K562 treated with DMSO at 1 percent for 12 hours (cell line): ENCODE data around the gene ANKRD24. TPM values are rescaled to one million over a fixed set of nuclear protein-coding genes. Genes with fewer than 3 reads are reported as not detected.

Experiments
- total RNA-seq: library from RNA; unstranded; fragments of 300-600 nt; gene quantifications from 2 replicates; pipeline ENCODE4 v1.2.3, GENCODE V29; 2022; ENCODE audit not compliant: insufficient read depth

ANKRD24 gene
- 0.44 TPM in 1 of 2 replicates, not detected in the other for total RNA-seq

DNA sequence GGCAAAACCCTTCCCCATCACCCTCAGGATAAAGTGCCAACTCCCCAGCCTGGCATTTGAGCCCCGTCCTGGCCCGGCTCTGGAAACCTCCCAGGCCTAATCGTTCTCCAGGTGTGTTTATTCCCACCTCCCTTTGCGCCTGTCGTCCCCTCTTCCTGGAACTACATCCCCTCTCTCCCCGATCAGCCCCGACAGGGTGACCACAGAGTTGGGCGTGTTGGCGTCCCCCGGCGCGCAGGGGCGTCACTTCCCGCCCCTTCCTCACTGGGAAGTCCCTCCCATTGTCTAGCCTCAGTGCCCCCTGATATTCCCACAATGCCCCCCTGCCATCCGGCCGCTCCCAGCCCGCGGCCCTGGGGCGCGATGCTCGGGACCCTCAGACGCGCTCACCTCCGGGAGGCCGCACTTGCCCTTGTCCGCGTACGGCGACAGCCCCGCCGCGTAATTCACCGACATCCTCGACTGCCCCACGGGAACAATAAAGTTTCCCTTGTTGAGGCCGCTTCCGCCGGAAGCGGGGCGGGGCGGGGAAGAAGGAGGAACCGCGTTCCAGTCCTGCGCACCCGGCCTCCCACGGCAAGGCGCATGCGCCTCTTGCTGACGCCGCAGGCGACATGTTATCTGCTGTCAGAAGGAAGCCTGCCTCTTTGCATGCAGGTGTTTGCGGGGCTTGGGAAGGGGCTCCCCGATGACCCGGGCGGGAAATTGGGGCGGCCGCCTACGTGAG, at the start of gene ANKRD24, which contains the start of gene SIRT6:
Gene ANKRD24 (plus strand): TSS at position 606 of the 727 bp plus-strand sequence. CDS start 3,737 bp downstream, outside the sequence.
Gene SIRT6 (minus strand): TSS at position 480 of the 727 bp plus-strand sequence. CDS start 24 bp downstream, at position 456.

DNA sequence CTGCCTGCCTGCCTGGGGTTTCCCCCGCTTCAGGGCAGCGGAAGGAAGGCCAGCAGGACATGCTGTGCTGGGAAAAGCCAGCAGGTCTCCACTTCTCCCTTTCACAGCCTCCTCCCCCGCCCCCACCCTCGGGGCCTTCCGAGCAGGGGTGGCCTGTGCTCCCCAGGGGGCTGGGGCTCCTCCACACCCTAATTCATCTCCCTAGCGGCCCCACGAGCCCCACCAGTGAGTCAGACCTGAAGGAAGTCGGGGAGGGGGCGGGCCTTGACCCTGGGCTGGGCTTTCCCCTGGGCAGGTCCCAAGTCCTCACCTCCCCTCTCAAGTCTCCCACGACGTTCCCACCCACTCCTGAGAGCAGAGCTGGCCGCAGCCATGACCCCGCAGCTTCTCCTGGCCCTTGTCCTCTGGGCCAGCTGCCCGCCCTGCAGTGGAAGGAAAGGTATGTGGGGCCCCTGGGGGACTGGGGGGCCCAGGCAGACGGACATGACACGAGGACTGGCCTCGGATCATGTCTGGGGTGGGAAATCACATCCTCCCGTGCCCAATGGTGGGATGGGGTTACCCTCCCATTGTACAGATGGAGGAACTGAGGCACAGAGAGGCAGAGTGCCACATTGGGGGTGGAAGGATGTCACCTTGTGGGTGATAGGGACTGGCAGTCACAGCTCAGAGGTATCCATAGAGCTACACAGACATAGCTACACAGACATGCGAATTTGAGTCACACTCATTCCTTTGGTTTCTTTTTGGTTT, 46.9 kb downstream of the ANKRD24 start, which contains the start of gene EBI3:
Gene EBI3 (plus strand): TSS at position 345 of the 753 bp plus-strand sequence. CDS start 28 bp downstream, at position 373.

DNA sequence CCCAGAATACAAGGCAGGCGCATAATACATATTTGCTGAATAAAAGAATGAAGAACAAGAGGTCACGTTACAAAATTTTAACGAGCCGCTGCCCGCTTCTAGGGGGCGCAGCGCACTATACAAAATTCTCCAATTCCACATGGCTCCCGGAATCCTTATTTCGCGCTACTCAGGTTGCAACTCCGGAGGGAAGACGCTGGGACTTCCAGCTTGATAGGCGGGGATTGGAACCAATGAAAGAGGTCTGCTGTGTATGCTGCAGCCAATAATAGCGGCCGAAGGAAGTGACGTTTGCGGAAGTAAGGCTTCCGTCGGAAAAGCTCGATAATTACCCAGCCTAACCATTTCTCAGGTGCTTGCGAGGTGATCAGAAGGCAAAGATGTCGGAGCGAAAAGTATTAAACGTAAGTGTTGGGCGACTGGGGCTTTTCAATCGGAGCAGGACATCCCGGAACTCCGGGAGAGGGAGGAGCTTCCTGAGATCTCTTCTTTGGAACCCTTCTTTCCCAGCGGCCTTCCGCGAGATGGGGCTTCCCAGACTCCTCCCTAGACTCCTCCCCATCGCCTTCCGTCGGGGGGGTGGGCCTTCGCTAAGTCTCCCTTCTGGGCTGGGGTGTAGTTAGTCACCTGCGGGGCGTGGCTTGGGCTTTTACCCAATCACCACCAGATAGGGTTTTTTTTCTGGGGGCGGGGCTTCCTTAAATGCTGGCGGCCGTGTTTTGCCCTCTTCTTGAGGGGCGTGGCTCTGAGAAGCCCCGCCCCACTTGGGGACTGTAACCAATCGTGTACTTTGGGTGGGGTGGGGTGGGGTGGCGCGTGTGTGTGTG, 64.5 kb downstream of the ANKRD24 start, which contains the start of gene YJU2:
Gene YJU2 (plus strand): TSS at position 314 of the 827 bp plus-strand sequence. CDS start 67 bp downstream, at position 381.

Other genes starting within 250 kb of the ANKRD24 start
- gene NMRK2, start 249.6 kb upstream of the ANKRD24 start, total RNA-seq: not detected in 2 replicates
- gene DAPK3, start 211.6 kb upstream of the ANKRD24 start, total RNA-seq: 84.5 and 92.2 TPM in 2 replicates
- 3,388 and 3,922 TPM in 2 replicates for gene EEF2, start 197.2 kb upstream of the ANKRD24 start, total RNA-seq
- gene PIAS4, start 175.0 kb upstream of the ANKRD24 start, total RNA-seq: 23.1 and 33.3 TPM in 2 replicates
- gene ZBTB7A, start 115.8 kb upstream of the ANKRD24 start, total RNA-seq: 15.0 and 20.7 TPM in 2 replicates
- gene MAP2K2, start 58.6 kb upstream of the ANKRD24 start, total RNA-seq: 302 and 352 TPM in 2 replicates
- gene CREB3L3, start 29.1 kb upstream of the ANKRD24 start, total RNA-seq: not detected in 2 replicates
- 38.9 and 39.4 TPM in 2 replicates for gene SIRT6, start 126 bp upstream of the ANKRD24 start, total RNA-seq
- 2.0 TPM in 1 of 2 replicates, not detected in the other for gene EBI3, start 46.8 kb downstream of the ANKRD24 start, total RNA-seq
- 22.4 and 26.2 TPM in 2 replicates for gene YJU2, start 64.4 kb downstream of the ANKRD24 start, total RNA-seq
- gene SHD, start 96.6 kb downstream of the ANKRD24 start, total RNA-seq: not detected in 2 replicates
- not detected in 2 replicates for gene TMIGD2, start 119.7 kb downstream of the ANKRD24 start, total RNA-seq
- gene FSD1, start 121.9 kb downstream of the ANKRD24 start, total RNA-seq: not detected in 2 replicates
- 1.5 and 5.0 TPM in 2 replicates for gene STAP2, start 156.1 kb downstream of the ANKRD24 start, total RNA-seq
- 11.5 and 12.9 TPM in 2 replicates for gene MPND, start 160.9 kb downstream of the ANKRD24 start, total RNA-seq
- 78.4 and 89.0 TPM in 2 replicates for gene SH3GL1, start 217.9 kb downstream of the ANKRD24 start, total RNA-seq
- gene CHAF1A, start 220.0 kb downstream of the ANKRD24 start, total RNA-seq: 46.1 and 85.8 TPM in 2 replicates